GM12864 (cell line): ENCODE results near the gene CCDC87.
A peak's percentile ranks its signal among the peaks of the same experiment; 100 is the strongest.
"Not testable (repeated sequence)": the region's sequence is repeated elsewhere in the genome, so short reads cannot be mapped to it uniquely, and the experiment has no call there.

Source experiments
- DNase-seq: peaks from one replicate; pipeline ENCODE4 v3.0.0-alpha.2; 2011; ENCODE audit warnings: low read depth
- H3K4me3 ChIP-seq: 2 replicates; pipeline ENCODE4 v1.5.1; 2011; ENCODE audit warnings: mild to moderate bottlenecking, low read depth, low read length, control low read depth
- TF ChIP-seq, protein P1 (sequence below): IDR thresholded peaks from 2 replicates; pipeline ENCODE4 v1.5.1; 2011; ENCODE audit warnings: low read depth, mild to moderate bottlenecking, moderate library complexity, low read length, control low read depth, inconsistent platforms; ENCODE audit errors: missing control alignments

Gene CCDC87

DNA sequence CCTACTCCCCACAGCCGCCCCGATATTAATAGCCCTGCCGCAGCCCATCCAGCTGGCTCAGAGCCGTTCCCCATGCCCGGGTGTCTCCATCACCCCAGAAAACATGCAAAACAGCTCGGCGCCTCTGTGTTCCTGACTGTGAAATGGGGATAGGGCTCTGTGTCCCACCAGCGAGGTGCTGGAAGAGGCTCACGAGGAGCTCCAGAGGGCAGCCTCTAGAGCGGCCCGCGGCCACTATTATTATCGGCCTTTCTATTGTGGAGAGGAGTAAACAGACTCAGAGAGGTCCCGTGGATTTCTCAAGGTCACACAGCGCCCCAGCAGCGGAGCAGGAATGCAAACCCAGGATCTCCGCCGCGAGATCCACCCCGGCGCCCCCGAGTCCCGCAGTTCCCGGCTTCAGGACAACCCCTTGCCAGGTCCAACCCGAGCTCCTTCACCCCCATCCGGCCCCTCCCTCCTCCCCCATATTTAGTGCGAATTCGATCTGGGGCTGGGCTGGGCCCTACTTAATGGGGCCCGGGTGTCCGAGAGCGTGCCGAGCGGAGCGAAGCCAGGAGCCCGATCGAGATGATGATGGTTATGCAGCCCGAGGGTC, 46.4 kb downstream of the CCDC87 start, which contains the start of gene ACTN3:
TSS of gene ACTN3 (plus strand) at position 536 of the 598 bp plus-strand sequence. CDS start at position 571, 35 bp downstream.
- DNase-seq: no peak
- TF ChIP-seq, protein P1, sequence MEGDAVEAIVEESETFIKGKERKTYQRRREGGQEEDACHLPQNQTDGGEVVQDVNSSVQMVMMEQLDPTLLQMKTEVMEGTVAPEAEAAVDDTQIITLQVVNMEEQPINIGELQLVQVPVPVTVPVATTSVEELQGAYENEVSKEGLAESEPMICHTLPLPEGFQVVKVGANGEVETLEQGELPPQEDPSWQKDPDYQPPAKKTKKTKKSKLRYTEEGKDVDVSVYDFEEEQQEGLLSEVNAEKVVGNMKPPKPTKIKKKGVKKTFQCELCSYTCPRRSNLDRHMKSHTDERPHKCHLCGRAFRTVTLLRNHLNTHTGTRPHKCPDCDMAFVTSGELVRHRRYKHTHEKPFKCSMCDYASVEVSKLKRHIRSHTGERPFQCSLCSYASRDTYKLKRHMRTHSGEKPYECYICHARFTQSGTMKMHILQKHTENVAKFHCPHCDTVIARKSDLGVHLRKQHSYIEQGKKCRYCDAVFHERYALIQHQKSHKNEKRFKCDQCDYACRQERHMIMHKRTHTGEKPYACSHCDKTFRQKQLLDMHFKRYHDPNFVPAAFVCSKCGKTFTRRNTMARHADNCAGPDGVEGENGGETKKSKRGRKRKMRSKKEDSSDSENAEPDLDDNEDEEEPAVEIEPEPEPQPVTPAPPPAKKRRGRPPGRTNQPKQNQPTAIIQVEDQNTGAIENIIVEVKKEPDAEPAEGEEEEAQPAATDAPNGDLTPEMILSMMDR: no peak

DNA sequence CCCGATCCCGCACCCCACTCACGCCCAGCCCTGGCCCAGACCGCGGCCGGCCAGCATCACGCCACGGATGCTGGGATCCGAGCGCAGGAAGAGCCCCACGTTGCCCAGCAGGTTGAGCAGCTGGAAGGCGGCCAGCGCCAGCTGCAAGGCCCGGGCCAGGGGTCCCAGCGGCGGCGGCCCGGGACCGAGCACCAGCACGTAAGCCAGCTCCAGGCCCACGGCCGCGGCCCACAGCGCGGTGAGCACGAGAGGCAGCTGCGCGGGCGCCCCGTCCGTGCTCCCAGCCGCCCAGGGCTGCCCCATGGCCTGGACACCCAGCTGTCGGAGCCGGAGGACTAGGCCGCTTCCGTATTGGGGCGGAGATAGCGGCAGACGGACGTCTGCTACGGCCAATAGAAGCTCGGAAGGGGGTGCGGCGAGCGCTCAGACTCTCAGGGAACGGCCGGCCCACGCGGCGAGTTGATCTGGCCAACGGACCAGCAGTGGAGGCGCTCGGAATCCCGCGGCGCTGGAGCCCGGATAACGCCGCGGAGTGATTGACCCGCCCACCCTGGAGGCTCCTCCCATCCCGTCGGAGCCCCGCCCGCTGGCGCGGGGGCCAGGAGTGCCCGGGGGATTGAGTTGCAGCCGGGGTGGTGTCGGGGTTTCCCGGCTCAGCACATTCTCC, 47.0 kb downstream of the CCDC87 start, which contains the start of gene ZDHHC24:
TSS of gene ZDHHC24 (minus strand) at position 348 of the 667 bp plus-strand sequence. CDS start at position 303, 45 bp downstream.
- DNase-seq: peak; percentile 85
- peak within 1 kb of the TSS; percentile 89 for H3K4me3 ChIP-seq
- TF ChIP-seq, protein P1: no peak

More for the DNA sequence above, 46.4 kb downstream of the CCDC87 start, which contains the start of gene ACTN3:
- H3K4me3 ChIP-seq: peak within 1 kb of the TSS; percentile 89

DNA sequence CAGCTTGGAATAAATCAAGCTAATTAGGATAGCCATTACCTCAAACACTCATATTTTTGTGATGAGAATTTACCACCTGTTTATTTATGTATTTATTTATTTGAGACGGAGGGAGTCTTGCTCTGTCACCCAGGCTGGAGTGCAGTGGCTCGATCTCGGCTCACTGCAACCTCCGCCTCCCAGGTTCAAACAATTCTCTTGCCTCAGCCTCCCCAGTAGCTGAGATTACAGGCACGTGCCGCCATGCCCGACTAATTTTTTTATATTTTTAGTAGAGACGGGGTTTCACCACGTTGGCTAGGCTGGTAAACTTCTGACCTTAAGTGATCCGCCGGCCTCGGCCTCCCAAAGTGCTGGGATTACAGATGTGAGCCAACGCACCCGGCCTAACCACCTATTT, 47.9 kb downstream of the CCDC87 start:
- peak overlapping the region; percentile 89 for H3K4me3 ChIP-seq
- DNase-seq: not testable (repeated sequence)

DNA sequence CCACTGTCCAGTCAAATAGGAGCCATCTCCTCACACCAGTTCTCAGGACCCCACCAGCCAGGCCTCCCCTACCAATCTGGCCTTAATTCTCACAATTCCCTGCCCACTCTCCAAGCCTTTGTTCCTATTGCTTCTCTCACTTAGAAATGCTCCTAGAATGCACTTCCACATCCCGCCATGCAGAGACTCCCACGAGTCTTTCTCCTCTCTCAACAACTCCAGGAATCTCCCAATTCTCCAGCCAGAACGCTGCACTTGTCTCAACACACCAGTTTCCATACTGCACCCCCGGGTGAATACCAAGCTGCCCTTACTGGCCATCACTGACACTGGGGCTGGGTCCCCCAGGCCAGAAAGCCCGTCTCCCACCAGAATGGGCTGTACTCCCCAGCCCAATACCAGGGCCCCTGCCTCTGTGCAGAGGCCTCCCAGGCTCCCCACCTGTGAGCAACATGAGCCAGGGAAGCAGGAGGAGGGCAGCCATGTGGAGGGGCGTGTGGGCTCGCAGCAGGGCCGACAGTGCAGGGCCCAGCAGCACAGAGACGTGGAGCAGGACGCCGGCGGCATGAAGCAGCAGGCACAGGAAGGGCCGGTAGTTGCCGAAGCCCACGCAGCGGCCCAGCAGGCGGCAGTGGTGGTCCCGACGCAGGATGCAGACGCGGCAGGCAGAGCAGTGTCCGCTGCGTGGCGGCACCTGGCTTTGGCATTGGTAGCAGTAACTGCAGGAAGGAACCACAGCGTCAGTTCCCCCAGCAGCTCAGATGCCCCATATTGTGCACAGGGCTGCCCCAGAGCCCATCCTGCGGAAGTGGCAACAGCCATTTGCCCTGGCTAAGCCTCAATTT, 49.4 kb downstream of the CCDC87 start:
- H3K4me3 ChIP-seq: no peak overlapping the region
- no peak for DNase-seq
- TF ChIP-seq, protein P1: peak; percentile 43

DNA sequence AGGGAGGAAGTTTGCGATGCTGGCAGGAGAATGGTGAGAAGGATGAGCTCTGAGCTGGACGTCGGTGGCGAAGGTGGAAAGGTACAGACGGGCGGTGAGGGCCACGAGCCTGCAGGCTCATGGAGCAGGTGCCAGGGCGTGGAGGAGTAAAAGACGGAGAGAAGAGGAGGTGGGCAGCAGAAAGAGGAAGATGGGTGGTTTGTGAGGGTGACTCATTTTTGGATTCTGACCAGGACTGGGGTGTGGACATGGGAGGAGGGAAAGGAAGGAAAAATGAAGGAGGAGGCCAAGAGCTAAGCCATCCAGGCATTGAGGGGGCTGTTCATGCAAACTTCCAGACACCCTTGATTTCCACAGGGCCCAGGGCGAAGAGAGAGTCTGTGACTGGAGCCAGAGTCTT, 50.5 kb downstream of the CCDC87 start:
- no peak for DNase-seq
- H3K4me3 ChIP-seq: no peak overlapping the region
- TF ChIP-seq, protein P1: no peak

DNA sequence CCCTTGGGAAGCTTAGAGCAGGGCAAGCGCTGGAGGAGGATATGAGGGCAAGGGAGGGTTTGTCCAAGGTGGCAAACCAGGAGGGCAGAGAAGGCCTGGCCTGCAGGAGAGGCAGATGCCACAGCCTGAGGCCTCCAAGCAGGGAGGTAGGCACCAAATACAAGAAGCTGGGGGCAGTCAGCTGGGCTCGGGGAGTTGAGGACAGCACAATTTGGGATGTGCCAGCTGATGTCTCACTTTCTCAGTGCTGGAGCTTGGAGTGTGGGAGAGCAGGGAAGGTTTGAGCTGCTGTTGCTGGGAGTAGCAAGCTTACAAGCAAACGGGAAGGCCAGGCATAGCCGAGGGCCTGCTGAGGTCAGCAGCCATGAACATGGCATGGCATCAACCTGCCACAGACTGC, 51.0 kb downstream of the CCDC87 start:
- H3K4me3 ChIP-seq: no peak overlapping the region
- DNase-seq: no peak
- TF ChIP-seq, protein P1: no peak

DNA sequence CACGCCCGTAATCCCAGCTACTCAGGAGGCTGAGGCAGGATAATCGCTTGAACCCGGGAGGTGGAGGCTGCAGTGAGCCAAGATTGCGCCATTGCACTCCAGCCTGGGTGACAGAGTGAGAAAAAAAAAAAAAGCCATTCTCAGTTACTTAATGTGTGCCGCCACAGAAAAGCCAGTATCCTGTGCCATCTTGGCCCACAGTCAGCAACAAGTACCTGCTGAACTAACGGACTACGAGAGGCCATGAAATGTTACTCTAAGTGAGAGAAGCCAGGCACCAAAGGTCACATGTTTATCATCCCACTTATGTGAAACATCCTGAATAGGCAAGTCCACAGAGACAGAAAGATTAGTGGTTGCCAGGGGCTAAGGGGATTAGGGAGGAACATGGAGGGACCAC, 52.3 kb downstream of the CCDC87 start:
- not testable (repeated sequence) for DNase-seq

More for the DNA sequence above, 52.3 kb downstream of the CCDC87 start:
- not testable (repeated sequence) for H3K4me3 ChIP-seq
